HG02763 (cell line): ENCODE data around the gene ERCC5.
A peak's percentile ranks its signal among the peaks of the same experiment; 100 is the strongest.

Experiments
- ATAC-seq: cut with Tn5 transposase; IDR thresholded peaks from one replicate; pipeline ENCODE4 v1.9.1; 2021; ENCODE audit warnings: mild to moderate bottlenecking, moderate library complexity; ENCODE audit not compliant: unreplicated experiment

Gene ERCC5

GRCh38 chr13:102845630-102846260, at the start of gene ERCC5:
TSS of gene ERCC5 (plus strand) at chr13:102846032. CDS start at chr13:102846267, 235 bp downstream.
- peak; percentile 84 for ATAC-seq

DNA sequence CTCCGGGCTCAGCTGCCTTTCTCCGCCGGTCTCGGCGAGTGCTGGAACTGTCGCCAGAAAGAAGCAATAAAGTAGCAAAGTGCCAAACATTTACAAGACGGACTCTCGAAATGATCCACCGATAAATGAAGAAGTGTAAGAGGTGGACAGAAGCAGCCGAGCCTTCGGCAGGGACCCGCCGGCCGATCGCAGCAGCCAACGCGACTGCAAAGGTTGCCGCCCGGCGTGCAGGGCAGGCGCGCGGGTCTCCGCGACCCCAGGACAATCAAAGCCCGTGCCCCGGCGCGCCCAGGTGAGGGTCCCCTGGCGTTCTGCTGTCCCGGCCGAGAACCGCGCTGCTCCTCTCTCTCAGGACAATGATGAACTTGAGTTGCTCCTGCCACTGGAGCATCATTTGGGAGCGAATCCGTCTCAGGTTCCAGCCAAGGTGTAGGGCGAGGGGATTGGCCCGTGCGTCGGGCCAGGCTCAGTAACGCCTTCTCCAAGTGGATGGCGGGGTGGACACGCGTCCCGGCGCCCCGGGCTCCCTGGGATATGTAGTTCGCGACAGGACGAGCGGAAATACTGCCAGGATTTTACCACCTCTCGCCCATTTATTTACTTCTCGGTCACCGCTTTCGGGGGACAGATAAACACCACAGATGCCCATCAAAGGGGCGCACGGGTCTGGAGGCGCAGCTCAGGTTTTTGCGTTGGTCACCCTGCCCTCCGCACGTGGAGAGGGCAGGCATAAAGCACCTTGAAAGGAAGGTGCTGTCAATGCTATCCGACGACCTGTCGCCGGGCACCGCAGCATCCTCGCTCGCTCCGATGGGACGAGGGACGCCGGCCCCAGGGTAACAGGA, 47.0 kb upstream of the ERCC5 start, which contains the start of the genes BIVM and POGLUT2:
BIVM (plus strand) TSS at position 539 of the 845 bp plus-strand sequence. CDS start 8,149 bp downstream, outside the sequence.
POGLUT2 (minus strand) TSS at position 396 of the 845 bp plus-strand sequence; CDS start at position 90, 306 bp downstream.
- ATAC-seq, result peak; percentile 82

DNA sequence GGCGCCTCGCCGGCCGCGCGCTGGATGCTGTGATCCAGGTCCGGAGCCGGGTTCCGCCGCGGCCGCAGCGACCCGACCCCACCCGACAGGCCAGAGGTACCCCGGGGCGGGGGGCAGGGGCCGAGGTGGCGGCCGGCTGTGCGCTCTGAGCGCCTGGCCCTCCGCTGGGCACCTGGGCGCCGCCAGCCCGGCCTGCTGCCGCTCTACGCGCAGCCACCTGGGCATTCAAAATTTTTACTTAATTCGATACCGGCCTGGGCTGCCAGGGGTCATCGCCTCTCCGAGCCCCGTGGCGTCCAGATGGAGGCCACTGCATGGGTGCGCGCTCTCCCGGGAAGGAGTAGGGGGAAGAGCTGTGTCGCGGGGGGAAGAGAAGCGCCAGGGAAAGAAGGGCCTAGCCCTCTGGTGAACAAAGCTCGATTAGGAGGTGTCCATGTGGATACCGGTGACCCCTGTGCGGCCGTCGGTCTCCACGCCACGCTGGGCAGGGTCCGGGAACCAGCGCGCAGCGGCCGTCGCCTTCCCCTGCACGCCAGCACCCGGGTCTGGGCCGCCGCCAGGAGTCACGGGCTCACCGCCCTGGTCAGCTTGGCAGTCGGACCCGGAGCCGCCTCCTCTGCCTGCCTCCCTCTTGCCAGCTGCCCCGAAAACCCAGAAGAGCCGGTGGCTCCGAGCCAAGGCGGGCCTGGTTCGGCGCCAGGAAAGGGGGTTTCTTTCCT, 46.2 kb upstream of the ERCC5 start:
- ATAC-seq, result peak; percentile 6

DNA sequence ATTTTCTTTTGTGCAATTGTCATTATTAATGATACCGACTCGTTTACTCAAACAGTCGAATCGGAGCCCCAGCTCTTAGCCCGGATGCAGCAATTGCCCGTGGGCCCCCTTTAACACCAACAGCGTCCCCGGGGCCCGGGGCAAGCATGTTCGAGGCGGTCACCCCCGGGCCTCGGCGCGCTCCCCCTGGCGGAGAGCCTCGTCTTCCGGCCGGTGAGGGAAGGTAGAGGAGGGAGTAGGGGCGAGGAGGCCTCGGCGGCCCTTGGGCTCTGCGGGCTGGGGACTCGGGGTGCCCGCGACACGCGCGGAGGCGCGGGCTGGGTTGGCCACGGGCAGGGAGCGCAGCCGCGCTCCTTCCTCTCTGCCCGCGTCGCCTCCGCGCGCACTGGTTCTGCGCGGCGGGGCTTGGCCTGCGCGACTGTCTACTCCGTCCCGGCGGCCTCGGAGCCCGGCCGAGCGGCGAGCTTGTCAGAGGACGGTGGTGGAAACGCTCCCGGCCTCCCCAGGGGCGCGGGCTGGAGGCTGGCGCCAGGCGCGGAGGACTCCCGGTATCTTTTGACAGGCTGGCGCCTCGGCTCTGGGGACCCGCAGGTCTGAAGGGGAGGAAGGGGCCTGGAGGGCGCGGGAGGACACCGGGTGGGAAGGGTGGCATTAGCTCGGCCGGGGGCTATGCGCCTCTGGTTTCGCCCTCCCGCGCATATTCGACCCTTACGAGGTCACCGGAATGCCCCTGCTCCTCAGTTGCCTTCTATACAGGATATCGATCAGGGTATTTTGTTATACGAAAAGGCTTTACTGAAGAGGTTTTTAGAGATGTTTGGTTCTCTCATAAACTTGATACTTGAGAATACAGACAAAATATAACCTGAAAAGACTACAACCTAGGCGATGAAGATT, 45.4 kb upstream of the ERCC5 start:
- peak; percentile 79 for ATAC-seq

- no peak for ATAC-seq
Measured at GRCh38 chr13:102805680-102806079, 40.2 kb upstream of the ERCC5 start.

- no peak for ATAC-seq
Measured at GRCh38 chr13:102807699-102808098, 38.1 kb upstream of the ERCC5 start.

DNA sequence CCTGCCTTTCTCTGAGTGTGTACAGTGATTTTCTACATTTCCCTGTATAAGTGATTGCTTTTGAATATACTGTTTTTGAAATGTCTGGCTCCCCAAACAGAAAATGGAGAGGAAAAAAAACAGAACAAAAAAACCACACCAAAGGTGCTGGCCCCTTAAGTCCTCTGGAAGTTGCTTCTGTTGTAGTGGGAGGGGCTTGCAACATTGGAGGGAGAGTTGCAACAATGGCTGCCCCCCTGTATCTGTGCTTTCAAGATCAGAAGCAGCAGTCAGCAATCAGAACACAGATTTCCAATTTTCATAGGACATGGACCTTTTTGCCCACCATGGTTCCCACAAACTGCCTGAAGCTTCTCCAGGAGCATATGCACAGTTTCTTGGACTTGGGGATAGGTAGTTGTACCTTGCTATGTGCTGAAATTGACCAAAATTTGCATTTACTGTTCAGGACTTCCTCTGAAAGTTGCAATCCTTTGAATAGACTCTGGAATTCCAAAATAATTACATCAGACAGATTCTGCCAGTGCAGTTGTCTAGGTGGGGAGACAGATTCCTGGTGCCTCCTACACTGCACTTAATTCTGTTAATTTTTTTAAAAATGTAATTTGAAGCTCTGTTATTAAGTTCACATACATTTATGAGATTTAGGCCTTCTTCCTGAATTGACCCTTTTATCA, 33.1 kb upstream of the ERCC5 start:
- no peak for ATAC-seq

- ATAC-seq, result no peak
Measured at GRCh38 chr13:102814025-102814607, 31.7 kb upstream of the ERCC5 start.

- no peak for ATAC-seq
Measured at GRCh38 chr13:102814793-102815192, 31.0 kb upstream of the ERCC5 start.

DNA sequence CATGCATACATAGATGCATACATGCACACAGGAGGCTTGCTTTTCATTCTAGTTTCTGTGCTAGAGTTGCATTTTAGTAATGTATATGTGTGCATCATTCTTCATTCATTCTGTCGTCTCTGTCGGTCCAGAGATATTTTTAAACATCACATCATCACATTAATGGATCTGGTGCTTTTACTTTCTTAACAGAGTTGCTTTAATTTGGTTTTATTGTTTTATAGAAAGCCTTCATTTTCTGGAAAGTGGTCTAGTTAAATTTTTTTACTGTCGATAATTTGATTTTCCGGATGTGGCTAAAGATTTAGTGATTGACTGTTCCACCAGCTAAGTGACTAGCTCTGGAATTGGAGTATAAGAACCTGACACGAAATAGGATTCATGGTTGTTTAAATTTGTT, 30.0 kb upstream of the ERCC5 start:
- ATAC-seq, result no peak

- ATAC-seq, result no peak
Measured at GRCh38 chr13:102816708-102817107, 29.1 kb upstream of the ERCC5 start.

DNA sequence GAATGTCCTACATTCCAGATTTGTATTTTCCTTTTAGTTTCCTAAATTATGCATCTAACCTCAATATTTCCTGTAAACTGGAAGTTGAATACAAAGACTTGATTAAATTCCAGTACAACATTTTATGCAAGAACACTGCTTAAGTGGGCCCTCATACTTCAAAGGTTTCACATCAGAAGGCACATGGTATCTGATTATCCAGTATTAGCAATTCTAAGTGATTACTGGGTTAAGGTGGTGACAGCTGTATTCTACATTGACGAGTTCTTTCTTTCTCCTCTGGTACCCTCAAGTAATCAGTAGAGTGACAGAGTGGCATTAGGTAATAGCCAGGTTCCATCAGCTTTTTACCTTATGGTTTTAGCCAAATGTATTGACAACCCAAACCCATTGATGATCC, 28.6 kb upstream of the ERCC5 start:
- no peak for ATAC-seq

DNA sequence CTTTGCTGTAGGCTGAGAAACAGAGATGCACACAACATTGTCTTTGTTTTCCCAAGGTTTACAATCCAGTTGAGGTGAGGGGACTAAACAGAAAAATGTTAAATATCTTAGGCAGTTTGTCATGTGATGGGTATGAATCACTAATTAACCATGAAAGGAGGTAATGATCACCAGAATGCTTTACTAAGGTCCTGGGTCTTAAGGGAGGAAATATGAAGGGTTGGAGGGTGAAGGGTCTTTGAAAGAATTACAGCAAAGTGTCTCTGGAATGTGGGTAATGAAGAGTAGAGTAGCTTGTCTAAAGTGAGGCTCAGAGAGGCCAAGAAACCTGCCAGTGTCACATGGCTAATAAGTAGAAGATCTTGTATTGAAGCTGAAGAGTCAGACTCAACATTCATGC, 27.9 kb upstream of the ERCC5 start:
- no peak for ATAC-seq

- ATAC-seq, result no peak
Measured at GRCh38 chr13:102825400-102825799, 20.4 kb upstream of the ERCC5 start.

GRCh38 chr13:102825921-102826706, 19.7 kb upstream of the ERCC5 start:
- no peak for ATAC-seq

- no peak for ATAC-seq
Measured at GRCh38 chr13:102830646-102831045, 15.2 kb upstream of the ERCC5 start.

DNA sequence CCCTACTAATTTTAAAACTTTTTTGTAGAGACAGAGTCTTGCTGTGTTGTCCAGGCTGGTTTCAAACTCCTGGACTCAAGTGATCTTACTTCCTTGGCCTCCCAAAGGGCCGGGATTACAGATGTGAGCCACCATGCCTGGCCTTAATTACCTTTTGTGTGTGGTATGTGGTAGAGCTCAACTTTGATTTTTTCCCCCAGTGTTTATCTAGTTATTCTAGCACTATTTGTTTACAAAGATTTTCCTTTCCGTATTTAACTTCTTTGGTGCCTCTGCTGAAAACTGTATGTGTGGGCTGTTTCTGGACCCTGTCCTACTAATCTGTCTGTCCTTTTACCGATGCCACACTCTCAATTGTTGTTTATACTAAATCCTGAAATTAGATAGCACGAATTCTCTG, 9.4 kb upstream of the ERCC5 start:
- ATAC-seq, result no peak

DNA sequence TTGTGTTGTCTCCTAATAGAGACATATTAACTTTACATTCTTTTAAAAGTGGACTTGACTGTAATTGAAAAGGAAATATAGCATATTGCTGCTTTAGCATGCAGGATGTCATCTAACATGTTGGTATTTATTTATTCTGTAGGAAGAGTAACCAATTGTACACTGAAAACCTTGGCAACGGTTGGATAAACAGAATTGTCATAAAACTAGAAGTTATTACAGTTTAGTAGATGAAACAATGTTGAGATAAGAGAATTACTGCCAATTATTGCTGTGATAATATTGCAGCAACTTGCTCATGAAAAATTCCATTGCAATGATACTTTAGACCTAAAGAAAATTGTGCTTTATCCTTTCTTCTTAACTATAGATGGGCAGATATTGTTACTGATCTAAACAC, 7.6 kb upstream of the ERCC5 start:
- ATAC-seq, result no peak

DNA sequence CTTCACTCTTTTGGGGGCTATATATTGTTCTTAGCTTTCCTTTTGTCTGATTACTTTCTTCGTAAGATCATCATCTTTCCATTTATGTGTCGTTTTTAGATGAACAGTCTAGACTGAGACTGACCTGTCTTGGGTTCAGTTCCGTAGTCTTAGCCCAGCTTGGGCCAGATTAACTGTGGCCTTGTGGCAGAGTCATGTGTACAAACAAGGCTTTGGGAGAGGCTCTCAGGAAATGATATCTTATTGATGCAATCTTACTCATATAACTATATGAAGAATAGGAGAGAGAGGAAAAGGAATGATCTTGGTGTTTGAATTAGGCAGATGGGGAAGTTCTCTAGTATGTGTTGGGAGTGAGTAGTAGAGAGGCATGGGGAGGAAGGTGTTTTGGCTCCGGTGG, 6.8 kb upstream of the ERCC5 start:
- ATAC-seq, result no peak
